Activated CD4-positive, alpha-beta T cell treated with anti-CD3 and anti-CD28 coated beads, Interleukin-2, amount 50 U/mL, for 24 hours (primary cell): ENCODE measurements around the gene CCDC33.
A peak's percentile ranks its signal among the peaks of the same experiment; 100 is the strongest.

Experiments used
- DNase-seq, 2 donors: peaks; one replicate each; pipeline ENCODE4 v3.0.0-alpha.2; 2020; ENCODE audit warnings: low read depth in 1 of 2, low spot score in 1 of 2

CCDC33 gene

DNA sequence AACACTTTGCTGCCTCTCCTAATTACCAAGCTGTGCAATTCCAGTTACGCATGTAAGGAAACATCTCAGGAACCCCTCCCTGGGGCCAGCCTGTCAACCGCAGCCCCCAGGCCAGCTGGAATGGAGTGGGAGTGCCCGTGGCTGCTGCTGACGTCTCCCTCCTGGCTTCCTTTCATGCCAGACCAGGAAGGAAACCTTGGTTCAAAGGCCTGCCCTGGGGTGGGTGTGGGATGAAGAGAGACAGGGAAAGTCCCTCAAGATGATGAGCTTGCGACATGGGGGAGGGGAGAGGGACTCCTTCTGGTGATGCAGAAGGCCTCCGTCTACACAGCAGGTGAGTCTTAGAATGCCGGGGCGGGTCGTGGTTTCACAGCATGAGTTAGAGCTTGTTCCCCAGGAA, 142.7 kb downstream of the CCDC33 start:
- peak in 1 of 2 donors; percentile 80 for DNase-seq

GRCh38 chr15:74380361-74381189, 144.4 kb downstream of the CCDC33 start:
- no peak for DNase-seq

DNA sequence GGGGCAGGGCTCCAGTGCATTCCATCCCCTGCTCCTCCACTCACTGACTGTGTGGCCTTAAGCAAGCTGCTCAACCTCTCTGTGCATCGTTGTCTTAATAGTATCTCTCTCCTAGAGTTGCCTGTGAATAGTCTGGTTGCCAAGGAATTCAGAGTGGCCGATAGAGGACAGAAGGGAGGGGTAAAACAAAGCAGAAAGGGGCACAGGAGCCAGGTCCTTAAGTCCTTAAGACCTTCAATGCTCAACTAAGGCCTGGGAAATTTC, 145.0 kb downstream of the CCDC33 start:
- DNase-seq, result no peak

DNA sequence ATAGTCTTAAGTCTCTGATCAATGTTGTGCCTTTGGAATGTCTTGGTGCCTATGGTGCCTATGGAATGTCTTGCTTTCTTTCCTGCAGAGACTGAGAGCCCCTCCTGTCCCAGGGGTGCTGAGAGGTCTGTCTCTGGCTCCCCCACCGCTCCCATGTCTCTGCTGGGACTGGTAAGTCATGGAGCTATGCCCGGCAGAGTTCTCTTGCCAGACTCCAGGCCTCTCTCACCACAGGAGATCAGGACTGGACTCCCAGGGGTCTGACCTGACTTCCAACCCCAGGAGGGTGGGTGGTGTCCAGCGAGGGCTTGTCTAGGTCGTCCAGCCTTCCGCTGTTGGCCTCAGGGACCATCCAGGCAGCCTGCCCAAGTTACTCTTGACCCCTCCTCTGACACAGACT, 145.4 kb downstream of the CCDC33 start:
- no peak for DNase-seq

- DNase-seq, result peak; percentile 60 to 63
Measured at GRCh38 chr15:74382004-74382816, 146.1 kb downstream of the CCDC33 start.

DNA sequence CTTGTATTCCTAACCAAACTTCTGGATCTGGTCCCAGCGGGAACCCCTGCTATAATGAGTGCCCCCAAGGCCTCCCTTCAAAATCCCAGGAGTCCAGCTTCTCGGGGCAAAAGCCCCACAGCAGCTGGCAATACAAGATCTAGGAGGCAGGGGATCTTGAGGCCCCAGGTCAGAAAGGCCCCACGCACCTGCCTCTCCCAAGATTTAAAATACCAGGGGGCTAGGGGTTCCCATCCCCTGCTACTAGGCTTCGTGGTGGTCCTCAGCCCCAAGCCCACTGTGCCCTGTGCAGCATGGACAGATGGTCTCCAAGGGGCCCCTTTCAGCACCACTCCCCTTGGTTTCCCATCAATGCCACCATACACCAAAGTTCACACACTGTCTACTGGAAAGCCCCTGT, 147.2 kb downstream of the CCDC33 start:
- no peak for DNase-seq

DNA sequence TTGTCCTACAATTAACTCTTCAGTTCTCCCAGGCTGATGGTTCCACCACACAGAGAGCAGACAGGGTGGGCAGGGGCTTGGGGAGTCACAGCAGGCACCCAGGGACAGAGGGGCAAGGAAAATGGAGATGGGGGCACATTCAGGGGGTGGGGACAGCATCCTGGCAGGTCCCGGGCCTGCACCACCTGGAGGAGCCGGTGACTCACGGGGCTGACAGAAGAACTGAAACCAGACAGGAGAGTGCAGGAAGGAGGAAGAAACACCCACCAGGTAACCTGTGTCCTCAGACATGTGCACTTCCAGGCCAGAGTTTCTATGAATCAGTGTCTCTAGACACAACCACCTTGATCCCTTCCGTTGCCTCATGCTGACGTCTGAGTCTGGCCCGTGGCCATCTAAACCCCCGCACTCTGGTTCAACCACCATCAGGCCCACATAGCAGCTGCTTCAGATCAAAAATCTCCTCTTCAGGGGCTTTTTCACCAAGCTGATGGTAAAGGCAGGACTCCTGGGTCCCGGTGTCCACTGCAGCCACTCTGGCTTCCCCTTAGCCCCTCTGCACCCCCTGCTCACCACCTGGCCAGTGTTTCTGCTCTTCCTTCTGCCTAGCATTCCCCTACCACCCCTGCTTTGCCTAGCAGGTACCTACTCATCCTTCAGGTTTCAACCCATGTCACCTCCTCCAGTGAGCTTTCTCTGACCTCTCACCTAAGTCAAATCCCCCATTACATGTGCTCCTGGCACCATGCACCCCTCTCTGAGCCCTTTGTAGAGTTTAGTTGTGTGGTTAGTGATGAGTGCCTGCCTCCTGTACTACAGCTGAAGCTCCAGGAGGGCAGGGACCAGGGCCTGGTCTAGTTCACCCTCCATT, 147.8 kb downstream of the CCDC33 start:
- DNase-seq, result peak in 1 of 2 donors; percentile 75

- DNase-seq, result no peak
Measured at GRCh38 chr15:74384566-74384880, 148.4 kb downstream of the CCDC33 start.

GRCh38 chr15:74384881-74385643, 148.9 kb downstream of the CCDC33 start:
- peak in 1 of 2 donors; percentile 66 for DNase-seq

DNA sequence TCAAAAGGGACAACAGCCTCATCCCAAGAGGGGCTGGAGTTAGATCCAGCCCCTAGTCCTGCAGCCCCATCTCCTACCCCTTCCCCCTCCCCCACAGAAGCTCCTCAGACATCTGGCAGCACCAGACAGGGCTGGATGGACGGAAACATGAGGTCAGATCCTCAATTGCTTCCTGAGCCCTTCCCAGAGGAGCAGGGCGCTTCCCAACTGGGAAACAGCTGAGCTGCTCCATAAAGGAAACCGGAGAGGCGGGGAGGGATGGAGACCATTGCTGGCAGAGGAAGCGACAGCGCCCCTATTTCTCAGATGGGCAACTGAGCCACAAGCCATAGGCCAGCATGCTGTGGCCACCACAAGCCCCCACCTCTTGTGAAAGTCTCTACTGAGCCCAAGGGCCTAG, 149.6 kb downstream of the CCDC33 start:
- DNase-seq, result no peak
